ENCODE measurements around the gene CHD5. TPM values are rescaled to one million over a fixed set of nuclear protein-coding genes. Genes with fewer than 3 reads are reported as not detected.

Gene CHD5
- total RNA-seq, 4 donors from 2014 or later = 0.05 TPM; not detected in 3

DNA sequence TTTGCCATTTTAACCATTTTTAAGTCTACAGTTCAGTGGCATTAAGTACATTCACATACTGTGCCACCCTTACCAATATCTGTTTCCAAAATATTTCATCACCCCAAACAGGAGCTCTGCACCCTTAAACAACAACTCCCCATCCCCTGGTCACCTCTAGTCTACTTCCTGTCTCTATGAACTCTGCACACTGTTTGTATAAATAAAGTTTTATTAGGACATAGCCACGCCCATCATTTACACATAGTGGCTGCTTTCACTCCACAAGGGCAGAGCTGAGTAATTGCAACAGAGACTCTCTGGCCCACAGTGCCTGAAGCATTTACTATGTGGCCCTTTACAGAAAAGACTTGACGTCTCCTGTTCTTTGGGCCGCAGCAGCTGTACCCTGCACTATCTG is 104.4 kb downstream of the CHD5 start:
- no peaks in the 10 kb centered on the region for H3K9me3 ChIP-seq
- TF ChIP-seq, protein P1, sequence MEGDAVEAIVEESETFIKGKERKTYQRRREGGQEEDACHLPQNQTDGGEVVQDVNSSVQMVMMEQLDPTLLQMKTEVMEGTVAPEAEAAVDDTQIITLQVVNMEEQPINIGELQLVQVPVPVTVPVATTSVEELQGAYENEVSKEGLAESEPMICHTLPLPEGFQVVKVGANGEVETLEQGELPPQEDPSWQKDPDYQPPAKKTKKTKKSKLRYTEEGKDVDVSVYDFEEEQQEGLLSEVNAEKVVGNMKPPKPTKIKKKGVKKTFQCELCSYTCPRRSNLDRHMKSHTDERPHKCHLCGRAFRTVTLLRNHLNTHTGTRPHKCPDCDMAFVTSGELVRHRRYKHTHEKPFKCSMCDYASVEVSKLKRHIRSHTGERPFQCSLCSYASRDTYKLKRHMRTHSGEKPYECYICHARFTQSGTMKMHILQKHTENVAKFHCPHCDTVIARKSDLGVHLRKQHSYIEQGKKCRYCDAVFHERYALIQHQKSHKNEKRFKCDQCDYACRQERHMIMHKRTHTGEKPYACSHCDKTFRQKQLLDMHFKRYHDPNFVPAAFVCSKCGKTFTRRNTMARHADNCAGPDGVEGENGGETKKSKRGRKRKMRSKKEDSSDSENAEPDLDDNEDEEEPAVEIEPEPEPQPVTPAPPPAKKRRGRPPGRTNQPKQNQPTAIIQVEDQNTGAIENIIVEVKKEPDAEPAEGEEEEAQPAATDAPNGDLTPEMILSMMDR (IDR thresholded peaks at IDR 0.05 in 4 of 5, conservative IDR thresholded peaks at IDR 0.05 in 1 of 5) = no peak
- no peak overlapping the region for H3K27ac ChIP-seq
- H3K27me3 ChIP-seq = peaks cover 0 to 3% (median under 1%) of the 10 kb centered on the region in 3 donors
- intact Hi-C loops (cut with DNase I; ENCODE audit: low total_unique reads) = no loop called here
- in situ Hi-C loops (cut with MboI; ENCODE audit: low sequenced_read_pairs in 4 of 4) = no loop called here
- DNase-seq = no peak
- H3K4me3 ChIP-seq = no peak overlapping the region
- no peak for ATAC-seq
- no peaks in the 10 kb centered on the region for H3K4me1 ChIP-seq
- no peaks in the 10 kb centered on the region for H3K36me3 ChIP-seq

DNA sequence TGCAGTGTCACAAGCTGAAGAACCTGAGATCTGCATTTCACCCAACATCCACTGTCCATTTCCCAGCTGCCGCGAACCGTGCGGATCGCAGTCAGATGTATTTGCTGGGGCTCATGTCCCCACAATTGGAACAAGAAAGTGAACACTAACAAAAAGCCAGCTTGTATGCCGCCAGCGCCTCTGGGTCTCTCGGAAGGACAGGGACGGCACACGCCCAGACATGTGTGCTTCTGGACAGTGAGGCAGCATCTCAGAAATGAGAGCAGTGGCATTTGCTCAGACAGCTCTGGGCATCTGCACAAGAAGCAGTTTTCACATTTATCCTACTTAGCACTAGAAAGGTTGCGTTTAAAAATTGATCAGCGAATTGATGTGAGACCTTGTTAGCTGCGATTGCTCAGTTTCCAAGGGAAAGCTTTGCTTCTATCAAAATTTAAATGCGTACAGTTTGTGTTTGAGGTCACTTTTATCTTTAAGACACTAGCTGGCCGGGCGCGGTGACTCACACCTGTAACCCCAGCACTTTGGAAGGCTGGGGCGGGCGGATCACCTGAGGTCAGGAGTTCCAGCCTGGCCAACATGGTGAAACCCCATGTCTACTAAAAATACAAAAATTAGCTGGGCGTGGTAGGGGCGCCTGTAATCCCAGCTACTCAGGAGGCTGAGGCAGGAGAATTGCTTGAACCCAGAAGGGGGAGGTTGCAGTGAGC is 105.8 kb downstream of the CHD5 start:
- Histone ChIP-seq H3K4me3 (no peak overlapping the region), H3K27me3 (peaks cover 0 to 3% (median 0%) of the 10 kb centered on the region in 3 donors), H3K4me1 (no peaks in the 10 kb centered on the region), H3K36me3 (no peaks in the 10 kb centered on the region), H3K9me3 (no peaks in the 10 kb centered on the region), H3K27ac (no peak overlapping the region)
- in situ Hi-C loops (cut with MboI; ENCODE audit: low sequenced_read_pairs in 4 of 4) = no loop called here
- TF ChIP-seq, protein P1 (IDR thresholded peaks at IDR 0.05 in 4 of 5, conservative IDR thresholded peaks at IDR 0.05 in 1 of 5) = no peak
- TF ChIP-seq POLR2A (IDR thresholded peaks at IDR 0.05) = no peak
- ATAC-seq (no peak), DNase-seq (no peak)
- intact Hi-C loops (cut with DNase I; ENCODE audit: low total_unique reads) = no loop called here

DNA sequence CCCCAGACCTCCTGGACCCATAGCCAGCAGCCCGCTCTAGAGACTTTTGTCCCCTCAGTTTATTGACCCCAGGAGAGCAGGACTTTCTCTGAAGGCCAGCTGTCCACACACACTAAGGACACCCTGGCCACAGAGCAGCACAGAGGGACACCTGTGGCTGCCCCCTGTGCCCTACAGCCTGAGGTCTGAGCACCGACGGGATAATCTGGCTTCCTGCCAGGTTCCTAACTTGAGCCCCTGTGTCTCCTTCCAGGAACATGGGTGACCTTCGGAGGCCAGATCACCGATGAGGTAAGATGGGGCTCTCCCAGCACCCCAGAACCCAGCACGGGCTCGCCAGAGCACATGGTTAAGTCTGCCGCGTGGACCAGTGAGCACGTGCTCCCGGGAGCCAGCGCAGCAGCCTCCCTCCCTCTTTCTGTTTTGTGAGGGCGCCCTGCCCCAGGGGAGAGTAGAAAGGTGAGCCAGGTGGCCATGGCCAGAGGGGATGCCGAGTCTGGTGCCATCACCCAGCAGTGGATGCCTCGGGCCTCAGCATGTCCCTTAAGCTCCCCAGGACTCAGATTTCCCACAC is 106.6 kb downstream of the CHD5 start:
- Histone ChIP-seq H3K9me3 (no peaks in the 10 kb centered on the region), H3K36me3 (no peaks in the 10 kb centered on the region), H3K27me3 (peaks cover 0 to 3% (median 0%) of the 10 kb centered on the region in 3 donors), H3K27ac (no peak overlapping the region), H3K4me1 (no peaks in the 10 kb centered on the region), H3K4me3 (no peak overlapping the region)
- no peak for TF ChIP-seq POLR2A (IDR thresholded peaks at IDR 0.05)
- TF ChIP-seq, protein P1 (IDR thresholded peaks at IDR 0.05 in 4 of 5, conservative IDR thresholded peaks at IDR 0.05 in 1 of 5) = no peak
- ATAC-seq = no peak
- intact Hi-C loops (cut with DNase I; ENCODE audit: low total_unique reads) (no loop called here), in situ Hi-C loops (cut with MboI; ENCODE audit: low sequenced_read_pairs in 4 of 4) (no loop called here)
- DNase-seq = no peak

DNA sequence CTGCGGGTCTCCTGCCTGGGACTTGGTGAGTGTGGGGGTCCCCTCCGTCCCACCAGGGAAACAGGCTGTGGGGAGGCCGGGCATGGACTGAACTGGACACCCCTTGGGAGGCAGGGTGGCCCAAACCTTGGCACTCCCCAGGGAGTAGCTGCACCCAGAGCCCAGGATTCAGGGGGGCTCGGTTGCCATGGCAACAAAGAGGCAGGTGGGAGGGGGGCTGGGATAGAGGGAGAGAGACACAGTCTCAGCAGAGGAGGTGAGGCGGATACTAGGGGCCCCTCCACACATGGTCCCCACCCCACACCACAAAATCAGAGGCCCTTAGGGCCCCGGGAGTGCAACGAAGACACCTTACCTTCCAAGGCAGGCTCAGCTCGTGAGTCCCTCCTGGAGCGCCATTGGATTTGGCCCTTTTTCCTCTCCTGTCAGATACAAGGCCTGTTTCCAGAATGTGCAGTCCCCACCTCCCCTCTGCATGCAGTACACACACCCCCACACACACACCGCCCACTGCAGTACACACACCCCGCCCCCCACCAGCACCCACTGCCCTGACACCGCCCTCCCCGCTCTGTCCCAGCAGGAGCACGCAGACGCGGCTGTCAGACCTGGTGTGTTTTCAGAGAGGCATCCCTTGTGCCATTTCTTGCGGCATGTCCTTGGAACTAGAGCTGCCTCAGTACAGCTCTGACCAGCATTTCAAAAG is 107.2 kb downstream of the CHD5 start:
- H3K27me3 ChIP-seq = peaks cover 0 to 3% (median 0%) of the 10 kb centered on the region in 3 donors

More for the DNA sequence above, 107.2 kb downstream of the CHD5 start:
- H3K4me1 ChIP-seq = no peaks in the 10 kb centered on the region
- no peak overlapping the region for H3K27ac ChIP-seq
- H3K4me3 ChIP-seq = no peak overlapping the region
- in situ Hi-C loops (cut with MboI; ENCODE audit: low sequenced_read_pairs in 4 of 4) (no loop called here), intact Hi-C loops (cut with DNase I; ENCODE audit: low total_unique reads) (no loop called here)
- TF ChIP-seq, protein P1 (IDR thresholded peaks at IDR 0.05 in 4 of 5, conservative IDR thresholded peaks at IDR 0.05 in 1 of 5) = no peak
- TF ChIP-seq POLR2A (IDR thresholded peaks at IDR 0.05) = no peak
- H3K36me3 ChIP-seq = no peaks in the 10 kb centered on the region
- DNase-seq (no peak), ATAC-seq (no peak)
- H3K9me3 ChIP-seq = no peaks in the 10 kb centered on the region

Data from gastrocnemius medialis (tissue), 4 donors.